ENCODE data around the gene KLRC4.
A peak's percentile ranks its signal among the peaks of the same experiment; 100 is the strongest.
"Not testable (repeated sequence)": the region's sequence is repeated elsewhere in the genome, so short reads cannot be mapped to it uniquely, and the experiment has no call there.

Gene KLRC4

DNA sequence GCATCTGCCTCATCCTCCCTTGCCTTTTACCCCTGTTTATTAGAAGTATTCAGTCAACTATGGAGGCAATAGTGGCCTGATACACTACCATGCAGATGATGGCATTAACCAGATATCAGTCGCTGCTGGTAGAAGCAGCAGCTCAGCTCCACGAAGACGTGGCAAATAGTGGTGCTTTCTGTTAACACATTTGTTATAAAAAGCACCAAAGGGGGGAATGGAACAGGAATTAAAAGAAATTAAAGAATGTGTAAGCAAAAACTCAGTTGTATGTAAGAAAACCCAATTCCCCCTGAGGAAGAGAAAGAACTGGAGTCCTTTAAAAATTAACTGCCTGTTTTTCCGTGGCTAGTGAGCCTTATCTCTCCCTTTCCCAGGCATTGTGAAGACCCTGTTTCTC, 41.8 kb downstream of the KLRC4 start:
- H3K4me1 ChIP-seq (ENCODE audit: insufficient read depth, low read length) = peaks cover 37% of the 10 kb centered on the region
- not testable (repeated sequence) for H3K9ac ChIP-seq (ENCODE audit: low read depth, low read length); H3K36me3 ChIP-seq (ENCODE audit: insufficient read depth, low read length); H3K9me3 ChIP-seq (ENCODE audit: control insufficient read depth, insufficient read depth, low read length)

DNA sequence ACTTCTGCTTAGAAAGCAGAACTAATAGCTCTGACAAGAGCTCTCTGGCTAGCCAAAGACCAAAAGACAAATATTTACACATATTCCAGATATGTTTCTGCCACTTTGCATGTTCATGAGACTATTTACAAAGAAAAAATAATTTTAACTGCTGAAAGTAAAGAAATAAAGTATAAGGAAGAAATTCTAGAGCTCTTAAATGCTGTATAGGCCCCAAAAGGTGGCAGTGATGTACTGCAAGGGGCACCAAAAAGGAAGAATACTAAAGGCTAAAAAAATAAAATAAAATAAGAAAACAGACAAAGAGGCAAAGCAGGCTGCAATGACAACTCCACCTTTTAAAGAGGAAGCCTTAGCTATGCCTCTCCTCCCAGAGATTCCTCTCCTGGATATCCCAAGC, 42.7 kb downstream of the KLRC4 start:
- Histone ChIP-seq H3K4me1 (ENCODE audit: insufficient read depth, low read length) (peaks cover 37% of the 10 kb centered on the region), H3K9ac (ENCODE audit: low read depth, low read length) (no peak overlapping the region), H3K36me3 (ENCODE audit: insufficient read depth, low read length) (no peaks in the 10 kb centered on the region), H3K9me3 (ENCODE audit: control insufficient read depth, insufficient read depth, low read length) (no peaks in the 10 kb centered on the region)

DNA sequence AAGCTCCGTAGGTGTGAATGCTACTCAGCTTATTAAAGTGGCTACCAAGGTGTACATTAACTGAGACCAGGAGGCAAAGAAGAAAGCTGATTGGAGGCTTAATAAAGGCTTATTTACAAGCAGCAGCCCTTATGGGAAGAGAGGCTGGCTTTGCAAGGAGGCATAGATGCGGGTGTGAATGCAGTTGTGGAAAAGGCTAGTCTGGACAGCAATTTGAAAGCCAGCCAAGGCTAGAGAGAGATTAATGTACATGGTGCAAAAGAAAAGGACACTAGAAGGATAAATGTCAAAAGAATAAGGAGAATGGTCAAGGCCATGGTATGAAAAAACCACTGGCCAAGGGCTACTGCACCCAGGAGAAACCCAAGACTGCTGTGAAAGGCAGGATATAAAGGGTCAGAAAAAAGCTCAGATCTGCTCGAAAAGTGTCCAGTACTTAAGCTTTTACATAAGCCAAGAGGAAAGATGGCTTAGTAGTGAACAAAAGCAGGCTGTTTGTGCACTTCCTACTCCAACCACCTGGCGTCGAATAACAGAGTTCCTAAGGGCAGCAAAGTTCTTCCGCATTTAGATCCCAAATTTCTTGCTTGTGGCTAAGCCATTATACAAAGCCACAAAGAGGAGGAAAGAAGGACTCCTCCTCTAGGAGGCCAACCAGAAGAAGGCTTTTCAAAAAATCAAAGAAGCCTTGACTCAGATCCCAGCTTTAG, 43.7 kb downstream of the KLRC4 start:
- H3K9me3 ChIP-seq (ENCODE audit: control insufficient read depth, insufficient read depth, low read length) = no peaks in the 10 kb centered on the region
- H3K4me1 ChIP-seq (ENCODE audit: insufficient read depth, low read length) = peaks cover 40% of the 10 kb centered on the region
- H3K36me3 ChIP-seq (ENCODE audit: insufficient read depth, low read length) = no peaks in the 10 kb centered on the region
- peak overlapping the region; percentile 91 for H3K9ac ChIP-seq (ENCODE audit: low read depth, low read length)

DNA sequence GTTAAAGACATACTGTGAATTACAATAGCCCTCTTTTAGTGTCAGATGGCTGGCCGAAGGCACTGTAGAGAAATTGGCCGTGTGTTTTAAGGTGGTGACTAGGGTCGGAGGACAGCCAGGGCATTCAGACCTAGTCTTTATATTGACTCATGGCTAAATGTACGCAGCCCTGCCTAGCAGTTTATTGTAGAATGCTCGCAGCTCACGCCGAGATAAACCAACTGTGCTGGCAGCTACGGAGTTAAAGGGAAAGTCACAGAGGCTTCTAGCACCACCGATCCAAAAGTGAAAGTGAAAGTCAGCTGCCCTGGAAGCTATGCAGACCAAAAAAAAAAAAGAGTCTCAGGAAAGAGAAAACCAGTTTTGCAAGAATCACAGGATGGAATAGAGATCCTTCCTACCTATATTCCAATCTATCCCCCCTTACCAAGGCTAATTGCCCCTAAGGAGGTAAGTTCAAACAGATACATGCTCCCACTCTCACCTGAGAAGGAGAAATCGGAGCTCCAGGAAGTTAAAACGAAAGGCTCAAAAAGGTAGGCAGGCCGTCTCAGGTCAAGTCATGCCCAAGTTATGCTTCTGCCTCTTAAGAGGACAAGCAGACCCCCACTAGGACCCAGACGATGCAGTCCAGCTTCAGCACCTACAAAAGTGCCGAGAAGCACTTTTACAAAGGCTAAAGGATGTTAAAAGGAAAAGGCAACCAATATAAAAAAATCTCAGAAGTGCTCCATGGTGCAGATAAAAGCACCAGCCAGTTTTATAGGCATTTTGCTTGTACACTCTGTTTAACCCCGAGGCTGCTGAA, 44.5 kb downstream of the KLRC4 start:
- Histone ChIP-seq H3K4me1 (ENCODE audit: insufficient read depth, low read length) (peaks cover 37% of the 10 kb centered on the region), H3K36me3 (ENCODE audit: insufficient read depth, low read length) (no peaks in the 10 kb centered on the region), H3K9ac (ENCODE audit: low read depth, low read length) (peak overlapping the region; percentile 91), H3K9me3 (ENCODE audit: control insufficient read depth, insufficient read depth, low read length) (no peaks in the 10 kb centered on the region)

DNA sequence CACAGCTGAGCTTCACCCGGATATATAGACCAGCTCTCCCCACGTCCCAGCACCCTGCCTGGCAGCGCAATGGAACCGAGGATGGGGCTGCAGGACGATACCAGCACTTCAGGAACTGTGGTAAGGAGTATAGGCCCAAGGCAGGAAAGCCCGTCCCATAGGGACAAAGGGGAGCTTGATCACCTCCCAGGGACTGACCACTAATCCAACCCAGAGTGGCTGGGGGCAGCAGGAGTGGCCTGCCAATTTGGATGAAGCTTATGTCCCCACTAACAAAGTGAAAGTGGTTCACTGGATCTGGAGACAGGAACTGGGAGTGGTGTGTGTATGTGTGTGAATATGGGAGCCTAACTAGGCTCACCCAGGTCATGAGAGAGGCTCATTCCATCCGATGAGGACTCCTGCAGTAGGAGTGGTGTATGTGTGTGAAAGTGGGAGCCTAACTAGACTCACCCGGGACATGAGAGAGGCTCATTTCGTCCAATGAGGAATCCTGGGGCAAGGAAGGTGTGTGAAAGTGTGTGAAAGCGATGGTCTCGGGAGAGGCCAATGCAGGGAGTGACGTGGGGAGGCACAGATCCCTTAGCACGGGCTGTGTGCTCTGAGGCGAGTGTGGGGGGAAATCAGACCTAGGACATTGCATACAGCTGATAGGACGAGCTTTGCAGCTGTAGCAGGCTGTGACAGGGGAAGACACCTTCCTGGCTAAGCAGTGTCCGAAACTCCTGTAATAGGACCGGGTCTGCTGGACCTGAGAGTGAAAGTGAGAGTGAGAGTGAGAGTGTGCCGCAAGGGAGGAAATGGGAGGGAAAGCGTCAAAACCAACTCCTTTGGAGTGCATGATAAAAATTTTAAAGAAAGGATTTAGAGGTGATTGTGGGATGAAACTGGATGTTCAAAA, 45.4 kb downstream of the KLRC4 start:
- peaks cover 37% of the 10 kb centered on the region for H3K4me1 ChIP-seq (ENCODE audit: insufficient read depth, low read length)

DNA sequence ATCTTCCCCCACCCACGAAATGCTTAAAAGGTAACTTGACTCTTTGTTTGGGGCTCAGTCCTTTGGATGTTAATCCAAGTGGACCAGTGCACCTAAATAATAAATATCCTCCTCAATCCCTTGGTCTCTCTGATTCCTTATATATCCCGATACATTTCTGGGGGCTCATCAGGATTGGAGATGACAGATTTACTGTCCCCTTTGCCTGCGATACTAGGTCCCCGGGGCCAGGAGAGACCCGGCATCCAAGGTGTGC, 46.0 kb downstream of the KLRC4 start:
- no peaks in the 10 kb centered on the region for H3K36me3 ChIP-seq (ENCODE audit: insufficient read depth, low read length)
- peak overlapping the region; percentile 91 for H3K9ac ChIP-seq (ENCODE audit: low read depth, low read length)
- peaks cover 7% of the 10 kb centered on the region; the same call in 1 of the 2 replicates for H3K9me3 ChIP-seq (ENCODE audit: control insufficient read depth, insufficient read depth, low read length)
- H3K4me1 ChIP-seq (ENCODE audit: insufficient read depth, low read length) = peaks cover 37% of the 10 kb centered on the region

More for the DNA sequence above, 45.4 kb downstream of the KLRC4 start:
- Histone ChIP-seq H3K9ac (ENCODE audit: low read depth, low read length) (peak overlapping the region; percentile 91), H3K36me3 (ENCODE audit: insufficient read depth, low read length) (no peaks in the 10 kb centered on the region), H3K9me3 (ENCODE audit: control insufficient read depth, insufficient read depth, low read length) (peaks cover 2% of the 10 kb centered on the region; the same call in 1 of the 2 replicates)

DNA sequence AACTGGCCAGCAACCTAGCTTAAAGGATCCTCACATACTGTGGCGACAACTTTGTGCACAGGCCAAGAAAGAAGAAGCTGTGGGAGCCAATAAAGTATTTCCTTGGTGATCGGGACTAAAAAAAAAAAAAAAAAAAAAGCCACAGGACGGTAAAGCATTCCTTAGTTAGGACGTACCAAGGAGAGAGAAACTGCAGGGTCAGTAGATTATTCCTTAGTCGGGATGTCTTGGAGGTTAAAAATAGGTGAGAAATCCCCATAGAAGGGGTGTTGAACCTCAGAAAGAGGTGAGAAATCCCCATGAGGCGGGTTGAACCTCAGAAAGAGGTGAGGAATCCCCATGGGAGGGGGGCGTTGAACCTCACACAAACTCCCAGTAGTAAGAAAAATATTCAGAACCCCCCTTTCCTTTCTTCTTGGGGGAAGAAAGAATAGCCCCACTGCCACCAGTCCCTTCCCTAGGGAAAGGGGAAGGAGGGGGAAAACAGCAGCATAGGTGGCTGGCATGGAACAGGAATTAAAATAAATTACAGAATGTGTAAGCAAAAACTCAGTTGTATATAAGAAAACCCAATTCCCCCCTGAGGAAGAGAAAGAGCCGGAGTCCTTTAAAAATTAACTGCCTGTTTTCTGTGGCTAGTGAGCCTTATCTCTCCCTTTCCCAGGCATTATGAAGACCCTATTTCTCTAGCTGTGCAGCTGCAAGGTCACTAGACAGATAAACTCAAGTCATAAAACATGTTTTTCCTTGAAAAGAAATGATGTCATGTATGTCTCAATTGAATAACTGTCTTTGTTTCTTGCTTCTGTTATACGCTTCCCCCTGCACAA, 46.5 kb downstream of the KLRC4 start:
- peaks cover 37% of the 10 kb centered on the region for H3K4me1 ChIP-seq (ENCODE audit: insufficient read depth, low read length)

DNA sequence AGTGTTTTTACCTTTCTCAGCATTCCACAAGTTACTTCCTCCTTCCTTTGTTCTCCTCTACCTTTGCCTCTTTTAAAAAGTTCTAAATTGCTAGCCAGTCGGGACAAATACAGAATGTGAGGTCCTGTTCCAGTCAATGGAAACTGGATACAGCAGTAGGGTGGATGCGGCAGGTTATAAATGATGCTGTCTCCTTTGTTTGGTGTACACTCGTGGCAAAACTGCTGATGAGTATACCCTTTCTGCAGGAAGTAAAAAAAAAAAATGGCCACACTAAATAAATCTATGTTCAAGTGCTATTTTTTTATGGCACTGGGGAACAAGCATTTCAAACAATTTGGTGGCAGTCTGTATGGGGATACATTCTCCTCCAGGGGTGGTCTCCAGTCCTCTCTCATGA, 47.2 kb downstream of the KLRC4 start:
- peak overlapping the region; percentile 91 for H3K9ac ChIP-seq (ENCODE audit: low read depth, low read length)
- peaks cover 7% of the 10 kb centered on the region; the same call in 1 of the 2 replicates for H3K9me3 ChIP-seq (ENCODE audit: control insufficient read depth, insufficient read depth, low read length)
- no peaks in the 10 kb centered on the region for H3K36me3 ChIP-seq (ENCODE audit: insufficient read depth, low read length)
- H3K4me1 ChIP-seq (ENCODE audit: insufficient read depth, low read length) = peaks cover 37% of the 10 kb centered on the region

More for the DNA sequence above, 46.5 kb downstream of the KLRC4 start:
- H3K9me3 ChIP-seq (ENCODE audit: control insufficient read depth, insufficient read depth, low read length) = peaks cover 7% of the 10 kb centered on the region; the same call in 1 of the 2 replicates
- peak overlapping the region; percentile 91 for H3K9ac ChIP-seq (ENCODE audit: low read depth, low read length)
- no peaks in the 10 kb centered on the region for H3K36me3 ChIP-seq (ENCODE audit: insufficient read depth, low read length)

DNA sequence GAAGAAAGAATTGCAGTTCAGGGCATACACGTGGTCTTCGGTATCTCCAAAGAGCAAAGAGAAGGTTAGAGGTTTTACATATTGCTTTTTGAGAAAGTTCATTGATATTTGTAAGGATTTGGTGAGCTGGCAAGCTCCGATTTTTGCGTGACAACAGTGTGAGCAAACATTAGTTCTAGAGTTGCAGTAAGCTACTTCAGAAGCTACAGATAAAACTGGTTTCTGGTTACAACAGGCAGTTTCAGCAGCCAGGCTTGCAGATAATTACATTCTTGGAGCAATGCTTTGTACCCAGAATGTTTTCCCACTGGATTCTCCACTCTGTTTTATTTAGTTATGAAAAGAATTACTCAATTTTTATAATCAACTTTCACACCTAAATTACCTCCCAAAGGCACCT, 47.9 kb downstream of the KLRC4 start:
- Histone ChIP-seq H3K9me3 (ENCODE audit: control insufficient read depth, insufficient read depth, low read length) (peaks cover 12% of the 10 kb centered on the region), H3K9ac (ENCODE audit: low read depth, low read length) (no peak overlapping the region), H3K4me1 (ENCODE audit: insufficient read depth, low read length) (peaks cover 37% of the 10 kb centered on the region), H3K36me3 (ENCODE audit: insufficient read depth, low read length) (no peaks in the 10 kb centered on the region)

DNA sequence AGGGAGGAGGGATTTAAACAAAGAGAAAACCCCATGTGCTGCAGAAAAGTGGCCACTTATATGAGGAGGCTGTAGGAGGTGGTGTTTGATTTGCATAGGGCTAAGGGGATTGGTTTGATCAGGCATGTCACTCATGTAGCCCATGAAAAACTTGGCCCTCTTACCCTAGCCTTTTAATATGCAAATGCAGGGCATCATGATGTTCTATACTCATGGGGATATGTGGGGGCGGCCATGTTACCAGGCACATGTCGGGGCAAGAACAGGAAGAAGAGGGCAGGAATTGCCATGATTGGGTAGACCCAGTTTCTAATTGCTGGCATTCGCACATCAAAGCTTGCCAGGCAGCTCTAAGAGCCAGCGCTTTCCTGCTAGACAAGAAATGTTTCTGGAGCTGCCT, 48.5 kb downstream of the KLRC4 start:
- H3K36me3 ChIP-seq (ENCODE audit: insufficient read depth, low read length) = no peaks in the 10 kb centered on the region
- no peak overlapping the region for H3K9ac ChIP-seq (ENCODE audit: low read depth, low read length)
- peaks cover 34% of the 10 kb centered on the region for H3K4me1 ChIP-seq (ENCODE audit: insufficient read depth, low read length)
- peaks cover 12% of the 10 kb centered on the region for H3K9me3 ChIP-seq (ENCODE audit: control insufficient read depth, insufficient read depth, low read length)

DNA sequence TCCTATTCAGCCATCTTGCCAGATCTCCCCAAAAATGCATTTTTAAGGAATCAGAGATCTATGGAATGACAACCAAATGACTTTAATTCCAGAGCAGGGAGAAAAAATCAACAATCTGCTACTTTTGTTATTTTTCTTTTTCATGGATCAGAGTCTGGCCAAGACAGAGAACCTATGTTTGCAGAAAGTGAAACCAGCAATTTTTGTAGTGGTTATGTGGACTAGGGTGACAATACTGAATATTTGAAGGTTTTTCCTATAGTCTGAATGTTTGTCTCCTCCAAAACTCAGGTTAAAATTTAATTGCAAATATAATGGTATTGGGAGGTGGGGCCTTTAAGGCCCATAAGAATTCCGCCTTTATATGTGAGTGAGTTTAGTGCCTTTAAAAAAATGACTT, 50.6 kb downstream of the KLRC4 start:
- Histone ChIP-seq H3K9ac (ENCODE audit: low read depth, low read length) (no peak overlapping the region), H3K36me3 (ENCODE audit: insufficient read depth, low read length) (no peaks in the 10 kb centered on the region), H3K4me1 (ENCODE audit: insufficient read depth, low read length) (peaks cover 31% of the 10 kb centered on the region), H3K9me3 (ENCODE audit: control insufficient read depth, insufficient read depth, low read length) (peaks cover 14% of the 10 kb centered on the region)

DNA sequence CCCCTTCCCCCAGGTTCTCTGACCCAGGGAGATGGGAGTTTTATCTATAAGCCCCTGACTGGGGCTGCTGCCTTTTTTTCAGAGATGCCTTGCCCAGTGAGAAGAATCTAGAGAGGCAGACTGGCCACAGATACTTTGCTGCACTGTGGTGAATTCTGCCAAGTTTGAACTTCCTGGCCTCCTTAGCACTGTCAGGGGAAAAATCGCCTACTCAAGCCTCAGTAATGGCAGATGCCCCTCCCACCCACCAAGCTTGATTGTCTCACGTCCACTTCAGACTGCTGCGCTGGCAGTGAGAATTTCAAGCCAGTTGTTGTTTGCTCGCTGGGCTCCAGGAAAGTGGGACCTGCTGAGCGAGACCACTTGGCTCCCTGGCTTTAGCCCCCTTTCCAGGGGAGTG, 51.4 kb downstream of the KLRC4 start:
- Histone ChIP-seq H3K4me1 (ENCODE audit: insufficient read depth, low read length) (peaks cover 23% of the 10 kb centered on the region), H3K9me3 (ENCODE audit: control insufficient read depth, insufficient read depth, low read length) (peaks cover 14% of the 10 kb centered on the region), H3K36me3 (ENCODE audit: insufficient read depth, low read length) (no peaks in the 10 kb centered on the region), H3K9ac (ENCODE audit: low read depth, low read length) (no peak overlapping the region)
